ENCODE data around the gene SLC38A2. TPM values are rescaled to one million over a fixed set of nuclear protein-coding genes. Genes with fewer than 3 reads are reported as not detected.

The SLC38A2 gene
- total and polyA plus RNA-seq, 2 experiments from 2014 or later, result 181 to 718 TPM

DNA sequence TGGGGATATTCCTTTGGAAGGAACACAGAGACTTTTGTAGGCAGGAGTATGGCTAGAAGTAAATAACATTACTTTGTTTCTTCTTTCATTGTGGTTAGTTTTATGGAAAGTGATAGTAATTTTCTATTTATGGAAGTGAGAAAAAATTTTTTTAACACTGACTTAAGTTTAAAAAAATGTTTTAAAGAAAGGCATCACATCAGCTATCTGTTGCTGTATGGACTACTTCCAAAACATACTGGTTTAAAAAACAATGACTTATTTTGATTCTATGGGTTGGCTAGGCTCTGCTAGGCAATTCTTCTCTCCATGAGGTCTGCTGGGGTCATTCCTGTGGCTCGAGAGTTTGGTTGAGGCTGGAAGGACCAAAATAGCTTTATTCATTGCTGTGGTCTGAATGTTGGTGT is 31.7 kb upstream of the SLC38A2 start:
- peaks cover 23% of the 10 kb centered on the region for H3K36me3 Mint-ChIP-seq (ENCODE audit: low read depth)
- Histone ChIP-seq H3K4me1 (ENCODE audit: insufficient read depth) (peaks cover 26% of the 10 kb centered on the region), H3K79me2 (replicated peaks; ENCODE audit: insufficient read depth) (no peaks in the 10 kb centered on the region), H3F3A (replicated peaks; ENCODE audit: low read depth) (no peaks in the 10 kb centered on the region), H3K4me2 (no peak overlapping the region), H3K27me3 (ENCODE audit: insufficient read depth) (no peaks in the 10 kb centered on the region), H3K9me2 (ENCODE audit: insufficient read depth) (no peaks in the 10 kb centered on the region), H2AFZ (no peak overlapping the region), H4K20me1 (replicated peaks; ENCODE audit: insufficient read depth) (no peaks in the 10 kb centered on the region), H3K36me3 (ENCODE audit: insufficient read depth) (no peaks in the 10 kb centered on the region), H3K4me3 (no peak overlapping the region), H3K27ac (ENCODE audit: low read depth) (no peak overlapping the region)
- H3K27ac Mint-ChIP-seq, result no peak overlapping the region
- peaks cover 39% of the 10 kb centered on the region for H3K4me1 Mint-ChIP-seq
- H3K27me3 Mint-ChIP-seq (ENCODE audit: insufficient read depth, low read depth, poor library complexity), result no peaks in the 10 kb centered on the region
- TF ChIP-seq STAT1 (IDR thresholded peaks at IDR 0.05; ENCODE audit: unreplicated experiment) (no peak), EZH2 (IDR thresholded peaks at IDR 0.05; ENCODE audit: low read depth, unreplicated experiment) (no peak), JUNB (IDR thresholded peaks at IDR 0.05; ENCODE audit: unreplicated experiment) (no peak), CREB1 (CRISPR knock-in tag; IDR thresholded peaks at IDR 0.05; ENCODE audit: low read depth) (no peak), ZNF114 (CRISPR knock-in tag; IDR thresholded peaks at IDR 0.05) (no peak), EZH2phosphoT487 (IDR thresholded peaks at IDR 0.05; ENCODE audit: unreplicated experiment) (no peak)
- TF ChIP-seq, protein P1, sequence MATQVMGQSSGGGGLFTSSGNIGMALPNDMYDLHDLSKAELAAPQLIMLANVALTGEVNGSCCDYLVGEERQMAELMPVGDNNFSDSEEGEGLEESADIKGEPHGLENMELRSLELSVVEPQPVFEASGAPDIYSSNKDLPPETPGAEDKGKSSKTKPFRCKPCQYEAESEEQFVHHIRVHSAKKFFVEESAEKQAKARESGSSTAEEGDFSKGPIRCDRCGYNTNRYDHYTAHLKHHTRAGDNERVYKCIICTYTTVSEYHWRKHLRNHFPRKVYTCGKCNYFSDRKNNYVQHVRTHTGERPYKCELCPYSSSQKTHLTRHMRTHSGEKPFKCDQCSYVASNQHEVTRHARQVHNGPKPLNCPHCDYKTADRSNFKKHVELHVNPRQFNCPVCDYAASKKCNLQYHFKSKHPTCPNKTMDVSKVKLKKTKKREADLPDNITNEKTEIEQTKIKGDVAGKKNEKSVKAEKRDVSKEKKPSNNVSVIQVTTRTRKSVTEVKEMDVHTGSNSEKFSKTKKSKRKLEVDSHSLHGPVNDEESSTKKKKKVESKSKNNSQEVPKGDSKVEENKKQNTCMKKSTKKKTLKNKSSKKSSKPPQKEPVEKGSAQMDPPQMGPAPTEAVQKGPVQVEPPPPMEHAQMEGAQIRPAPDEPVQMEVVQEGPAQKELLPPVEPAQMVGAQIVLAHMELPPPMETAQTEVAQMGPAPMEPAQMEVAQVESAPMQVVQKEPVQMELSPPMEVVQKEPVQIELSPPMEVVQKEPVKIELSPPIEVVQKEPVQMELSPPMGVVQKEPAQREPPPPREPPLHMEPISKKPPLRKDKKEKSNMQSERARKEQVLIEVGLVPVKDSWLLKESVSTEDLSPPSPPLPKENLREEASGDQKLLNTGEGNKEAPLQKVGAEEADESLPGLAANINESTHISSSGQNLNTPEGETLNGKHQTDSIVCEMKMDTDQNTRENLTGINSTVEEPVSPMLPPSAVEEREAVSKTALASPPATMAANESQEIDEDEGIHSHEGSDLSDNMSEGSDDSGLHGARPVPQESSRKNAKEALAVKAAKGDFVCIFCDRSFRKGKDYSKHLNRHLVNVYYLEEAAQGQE (IDR thresholded peaks at IDR 0.05; ENCODE audit: unreplicated experiment), result no peak
- TF ChIP-seq, protein P2, sequence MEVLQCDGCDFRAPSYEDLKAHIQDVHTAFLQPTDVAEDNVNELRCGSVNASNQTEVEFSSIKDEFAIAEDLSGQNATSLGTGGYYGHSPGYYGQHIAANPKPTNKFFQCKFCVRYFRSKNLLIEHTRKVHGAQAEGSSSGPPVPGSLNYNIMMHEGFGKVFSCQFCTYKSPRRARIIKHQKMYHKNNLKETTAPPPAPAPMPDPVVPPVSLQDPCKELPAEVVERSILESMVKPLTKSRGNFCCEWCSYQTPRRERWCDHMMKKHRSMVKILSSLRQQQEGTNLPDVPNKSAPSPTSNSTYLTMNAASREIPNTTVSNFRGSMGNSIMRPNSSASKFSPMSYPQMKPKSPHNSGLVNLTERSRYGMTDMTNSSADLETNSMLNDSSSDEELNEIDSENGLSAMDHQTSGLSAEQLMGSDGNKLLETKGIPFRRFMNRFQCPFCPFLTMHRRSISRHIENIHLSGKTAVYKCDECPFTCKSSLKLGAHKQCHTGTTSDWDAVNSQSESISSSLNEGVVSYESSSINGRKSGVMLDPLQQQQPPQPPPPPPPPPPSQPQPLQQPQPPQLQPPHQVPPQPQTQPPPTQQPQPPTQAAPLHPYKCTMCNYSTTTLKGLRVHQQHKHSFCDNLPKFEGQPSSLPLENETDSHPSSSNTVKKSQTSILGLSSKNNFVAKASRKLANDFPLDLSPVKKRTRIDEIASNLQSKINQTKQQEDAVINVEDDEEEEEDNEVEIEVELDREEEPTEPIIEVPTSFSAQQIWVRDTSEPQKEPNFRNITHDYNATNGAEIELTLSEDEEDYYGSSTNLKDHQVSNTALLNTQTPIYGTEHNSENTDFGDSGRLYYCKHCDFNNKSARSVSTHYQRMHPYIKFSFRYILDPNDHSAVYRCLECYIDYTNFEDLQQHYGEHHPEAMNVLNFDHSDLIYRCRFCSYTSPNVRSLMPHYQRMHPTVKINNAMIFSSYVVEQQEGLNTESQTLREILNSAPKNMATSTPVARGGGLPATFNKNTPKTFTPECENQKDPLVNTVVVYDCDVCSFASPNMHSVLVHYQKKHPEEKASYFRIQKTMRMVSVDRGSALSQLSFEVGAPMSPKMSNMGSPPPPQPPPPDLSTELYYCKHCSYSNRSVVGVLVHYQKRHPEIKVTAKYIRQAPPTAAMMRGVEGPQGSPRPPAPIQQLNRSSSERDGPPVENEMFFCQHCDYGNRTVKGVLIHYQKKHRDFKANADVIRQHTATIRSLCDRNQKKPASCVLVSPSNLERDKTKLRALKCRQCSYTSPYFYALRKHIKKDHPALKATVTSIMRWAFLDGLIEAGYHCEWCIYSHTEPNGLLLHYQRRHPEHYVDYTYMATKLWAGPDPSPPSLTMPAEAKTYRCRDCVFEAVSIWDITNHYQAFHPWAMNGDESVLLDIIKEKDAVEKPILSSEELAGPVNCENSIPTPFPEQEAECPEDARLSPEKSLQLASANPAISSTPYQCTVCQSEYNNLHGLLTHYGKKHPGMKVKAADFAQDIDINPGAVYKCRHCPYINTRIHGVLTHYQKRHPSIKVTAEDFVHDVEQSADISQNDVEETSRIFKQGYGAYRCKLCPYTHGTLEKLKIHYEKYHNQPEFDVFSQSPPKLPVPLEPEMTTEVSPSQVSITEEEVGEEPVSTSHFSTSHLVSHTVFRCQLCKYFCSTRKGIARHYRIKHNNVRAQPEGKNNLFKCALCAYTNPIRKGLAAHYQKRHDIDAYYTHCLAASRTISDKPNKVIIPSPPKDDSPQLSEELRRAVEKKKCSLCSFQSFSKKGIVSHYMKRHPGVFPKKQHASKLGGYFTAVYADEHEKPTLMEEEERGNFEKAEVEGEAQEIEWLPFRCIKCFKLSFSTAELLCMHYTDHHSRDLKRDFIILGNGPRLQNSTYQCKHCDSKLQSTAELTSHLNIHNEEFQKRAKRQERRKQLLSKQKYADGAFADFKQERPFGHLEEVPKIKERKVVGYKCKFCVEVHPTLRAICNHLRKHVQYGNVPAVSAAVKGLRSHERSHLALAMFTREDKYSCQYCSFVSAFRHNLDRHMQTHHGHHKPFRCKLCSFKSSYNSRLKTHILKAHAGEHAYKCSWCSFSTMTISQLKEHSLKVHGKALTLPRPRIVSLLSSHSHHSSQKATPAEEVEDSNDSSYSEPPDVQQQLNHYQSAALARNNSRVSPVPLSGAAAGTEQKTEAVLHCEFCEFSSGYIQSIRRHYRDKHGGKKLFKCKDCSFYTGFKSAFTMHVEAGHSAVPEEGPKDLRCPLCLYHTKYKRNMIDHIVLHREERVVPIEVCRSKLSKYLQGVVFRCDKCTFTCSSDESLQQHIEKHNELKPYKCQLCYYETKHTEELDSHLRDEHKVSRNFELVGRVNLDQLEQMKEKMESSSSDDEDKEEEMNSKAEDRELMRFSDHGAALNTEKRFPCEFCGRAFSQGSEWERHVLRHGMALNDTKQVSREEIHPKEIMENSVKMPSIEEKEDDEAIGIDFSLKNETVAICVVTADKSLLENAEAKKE (CRISPR knock-in tag; IDR thresholded peaks at IDR 0.05), result no peak
- H3K9me3 Mint-ChIP-seq, result peaks cover 12% of the 10 kb centered on the region
- DNase-seq (ENCODE audit: low spot score) (no peak), ATAC-seq (no peak)
- H3K4me3 Mint-ChIP-seq, result no peak overlapping the region

Data from GM23338 (cell line).